T1000 (cell line): ENCODE data around the gene CAMK2B.

Experiments
- DNase-seq: peaks from one replicate; lab custom pipeline; 2025; ENCODE audit warnings: mixed read lengths; lab: John Stamatoyannopoulos, UW

The CAMK2B gene

DNA sequence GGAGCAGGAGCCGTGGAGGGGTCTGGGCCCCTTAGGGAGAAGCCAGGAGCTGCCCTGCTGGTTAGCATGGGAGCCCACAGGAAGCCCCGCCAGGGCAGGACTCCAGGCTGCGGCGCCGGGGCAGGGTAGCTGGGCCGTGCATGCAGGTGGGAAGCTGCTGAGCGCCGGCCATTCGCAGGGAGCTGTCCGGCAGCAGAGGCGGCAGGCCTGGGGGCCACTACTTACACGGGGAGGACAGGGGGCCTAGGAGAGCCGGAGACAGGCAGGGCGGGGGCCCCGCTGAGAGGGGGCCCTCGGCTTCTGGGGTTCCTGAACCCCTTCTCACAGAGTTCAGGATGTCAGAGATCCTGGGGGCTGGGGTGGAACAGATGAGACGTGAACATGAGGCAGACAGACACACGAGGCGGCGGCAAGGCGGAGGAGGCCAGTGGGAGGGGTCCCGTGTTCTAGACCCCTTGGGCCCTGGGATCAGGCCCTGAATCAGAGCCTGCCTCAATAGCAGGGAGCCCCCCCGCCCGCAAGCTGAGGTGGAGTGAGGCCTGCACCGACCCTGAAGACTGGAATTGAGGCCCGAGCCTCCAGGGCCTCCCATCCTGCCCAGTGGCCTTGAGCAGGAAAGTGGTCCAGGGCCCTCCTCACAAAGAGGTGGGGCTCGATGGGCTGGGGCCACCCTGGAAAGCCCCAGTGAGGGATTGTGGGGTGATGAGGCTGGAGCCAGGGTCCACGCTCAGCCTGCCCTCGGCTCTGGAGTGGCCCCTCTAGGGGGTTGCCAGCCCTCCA, 96.6 kb downstream of the CAMK2B start:
- DNase-seq = no peak

DNA sequence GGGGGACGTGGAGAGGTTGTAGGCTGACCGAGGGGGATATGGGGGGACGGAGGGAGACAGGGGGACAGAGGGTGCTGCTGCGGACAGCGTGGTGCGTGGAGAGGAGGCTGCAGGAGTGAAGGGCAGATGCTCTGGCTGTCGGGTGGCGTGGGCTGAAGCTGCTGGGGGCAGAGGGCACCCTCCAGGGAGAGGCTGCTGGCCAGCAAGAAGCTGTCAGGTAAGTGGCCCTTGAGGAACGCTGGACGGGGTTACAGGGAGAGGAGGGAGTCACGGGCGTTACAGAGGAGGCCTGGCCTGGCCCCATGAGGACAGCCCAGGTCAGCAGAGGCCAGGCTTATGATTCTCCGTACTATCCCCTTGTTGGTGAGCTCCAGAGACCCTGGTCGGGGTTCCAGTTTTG, 97.5 kb downstream of the CAMK2B start:
- no peak for DNase-seq

DNA sequence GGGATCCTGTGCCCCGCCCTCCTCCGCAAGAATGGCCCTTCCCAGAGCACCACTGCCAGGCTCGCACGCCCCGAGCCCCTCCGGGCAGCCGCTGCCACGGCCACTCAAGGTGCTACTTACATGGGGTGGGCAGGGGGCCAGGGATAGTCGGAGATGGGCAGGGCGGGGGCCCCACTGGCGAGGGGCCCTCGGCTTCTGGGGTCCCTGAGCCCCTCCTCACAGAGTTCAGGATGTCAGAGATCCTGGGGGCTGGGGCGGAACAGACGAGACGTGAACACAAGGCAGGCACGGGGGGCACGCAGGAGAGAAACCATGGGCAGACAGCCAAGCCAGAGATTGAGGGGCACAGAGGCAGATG, 99.0 kb downstream of the CAMK2B start:
- no peak for DNase-seq

DNA sequence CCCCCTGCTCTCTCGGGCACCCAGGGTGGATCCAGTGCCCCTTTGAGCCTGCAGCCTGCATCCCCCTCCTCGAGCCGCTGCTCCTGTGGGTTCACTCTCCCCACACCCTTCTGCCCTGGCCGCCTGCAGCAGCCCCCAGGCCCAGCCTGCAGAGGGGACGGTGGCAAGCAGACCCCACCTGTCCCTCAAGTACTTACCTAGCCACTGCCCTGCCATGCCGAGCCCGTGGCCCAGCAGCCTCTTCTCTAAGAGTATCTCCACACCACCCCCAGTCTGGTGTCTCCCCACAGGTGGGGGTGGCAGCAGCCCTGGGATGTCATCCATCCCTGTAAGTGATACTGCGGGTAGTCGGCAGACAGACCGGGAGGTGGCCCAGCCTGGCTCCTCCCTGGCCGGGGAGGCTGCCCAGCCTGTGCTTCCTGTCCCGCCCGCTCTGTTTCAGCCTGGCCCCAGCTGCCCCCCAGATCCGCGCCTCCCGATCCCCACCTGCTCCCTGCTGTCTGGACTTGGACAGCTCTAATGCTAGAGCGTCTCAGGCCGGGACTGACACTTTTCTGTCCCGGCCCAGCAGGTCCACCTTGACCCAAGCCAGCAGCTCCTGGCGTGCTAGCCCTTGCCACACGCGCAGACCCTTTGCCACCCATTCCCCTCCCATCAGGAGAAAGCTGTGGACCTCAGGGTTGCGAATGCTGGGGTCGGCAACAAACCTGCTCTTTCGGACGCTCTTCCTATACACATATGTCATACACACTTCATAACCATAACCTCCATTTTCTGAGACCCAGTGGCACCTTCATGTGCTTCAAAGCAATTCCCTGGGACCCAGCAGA, 99.6 kb downstream of the CAMK2B start:
- no peak for DNase-seq

DNA sequence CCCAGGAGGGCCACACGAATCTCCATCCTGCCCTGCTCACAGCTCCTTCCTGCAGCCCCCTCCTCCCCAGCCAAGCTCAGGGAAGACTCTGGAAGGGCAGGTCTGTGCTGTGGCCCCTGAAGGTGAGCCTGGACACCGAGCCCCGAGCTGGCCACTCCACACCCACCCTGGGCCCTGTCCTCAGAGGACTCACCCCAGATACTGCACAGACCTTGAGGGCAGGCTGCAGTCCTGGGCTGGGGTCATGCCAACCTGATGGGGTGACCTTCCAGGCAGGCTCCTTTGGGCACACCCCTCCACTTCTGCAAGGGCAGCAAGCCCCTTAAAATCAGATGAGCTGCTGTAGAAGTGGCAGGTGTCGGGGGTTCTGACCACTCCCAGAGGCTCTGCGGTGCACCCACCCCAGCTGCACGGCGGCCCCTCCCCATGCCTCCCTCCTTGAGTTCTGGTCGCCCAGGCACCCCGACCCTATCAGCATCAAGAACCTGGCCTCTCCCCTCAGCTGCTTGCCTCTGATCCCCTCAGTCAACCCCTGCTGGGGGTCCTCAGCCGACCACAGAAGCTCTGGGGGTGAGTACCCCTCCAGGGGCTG, 100.3 kb downstream of the CAMK2B start:
- DNase-seq = no peak

DNA sequence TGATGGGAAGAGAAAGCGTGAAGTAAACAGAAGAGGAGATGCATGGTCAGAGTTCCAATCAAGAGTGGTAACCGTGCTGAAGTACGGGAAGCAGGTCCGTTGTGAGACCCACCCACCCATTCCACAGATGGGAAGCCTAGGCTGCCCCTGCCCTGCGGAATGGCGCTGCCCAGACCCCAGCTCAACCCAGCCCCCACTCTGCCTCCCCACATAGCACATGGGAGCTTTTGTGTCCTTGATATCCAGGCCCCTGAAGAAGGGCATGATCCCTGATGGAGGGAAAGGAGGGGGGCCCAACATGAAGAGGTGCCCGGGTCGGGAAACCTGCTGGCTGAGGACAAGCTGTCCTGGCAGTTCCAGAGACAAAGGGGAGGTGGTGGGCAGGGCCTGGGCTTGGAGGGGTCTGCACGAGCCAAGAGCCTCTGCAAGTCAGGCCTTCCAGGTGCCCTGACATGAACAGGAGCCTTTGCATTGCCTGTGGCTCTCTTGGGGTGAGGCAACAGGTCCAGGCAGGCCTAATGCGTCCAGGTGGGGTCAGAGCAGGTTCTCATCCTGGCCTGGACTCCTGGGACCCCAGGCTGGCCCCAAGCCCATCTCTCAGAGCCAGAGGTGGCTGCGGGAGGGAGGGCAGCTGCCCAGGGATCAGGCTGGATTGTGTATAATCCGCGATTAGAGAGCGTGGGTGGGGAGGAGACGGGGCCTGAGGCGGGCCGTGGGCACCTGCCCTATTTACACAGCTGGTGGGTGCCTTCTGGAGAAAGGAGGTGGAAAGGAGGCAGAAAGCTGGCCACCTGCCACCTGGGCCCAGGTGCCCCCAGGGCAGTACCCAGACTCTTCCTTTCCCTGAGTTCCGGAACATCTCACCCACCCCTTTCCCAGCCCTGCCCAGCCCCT, 101.1 kb downstream of the CAMK2B start:
- no peak for DNase-seq

DNA sequence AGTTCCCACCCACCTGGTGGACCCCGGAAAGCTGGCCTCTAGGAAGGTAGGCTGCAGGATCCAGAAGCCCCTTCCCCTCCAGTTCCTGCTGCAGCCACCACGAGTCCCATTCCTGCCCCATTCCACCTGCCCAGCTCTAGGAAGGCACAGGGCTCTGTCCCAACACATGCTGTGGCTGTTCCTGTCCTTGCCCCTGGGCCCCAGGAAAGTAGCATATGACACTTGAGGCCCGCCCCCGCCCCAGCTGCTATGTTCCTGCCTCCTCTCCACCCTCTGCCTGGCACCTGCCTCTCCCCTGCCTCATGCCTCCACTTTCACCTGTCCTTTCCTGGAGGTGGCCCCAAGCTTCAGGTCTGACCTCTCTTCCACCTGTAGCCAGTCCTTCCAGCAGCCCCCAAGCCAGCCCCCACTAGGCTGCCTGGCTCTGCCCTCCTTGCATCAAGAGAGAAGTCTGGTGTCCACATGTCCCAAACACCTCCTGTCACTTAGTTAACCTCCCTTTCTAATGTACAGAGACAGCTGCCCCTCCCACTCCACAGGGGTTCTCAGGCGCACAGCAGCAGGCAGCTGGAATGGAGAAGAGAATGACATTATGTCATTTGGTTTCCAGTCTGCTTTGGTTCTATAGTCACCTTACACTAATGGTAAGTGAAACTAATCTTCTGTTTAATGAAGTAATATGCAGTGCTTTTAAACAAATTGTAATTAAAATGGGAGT, 101.9 kb downstream of the CAMK2B start:
- no peak for DNase-seq

DNA sequence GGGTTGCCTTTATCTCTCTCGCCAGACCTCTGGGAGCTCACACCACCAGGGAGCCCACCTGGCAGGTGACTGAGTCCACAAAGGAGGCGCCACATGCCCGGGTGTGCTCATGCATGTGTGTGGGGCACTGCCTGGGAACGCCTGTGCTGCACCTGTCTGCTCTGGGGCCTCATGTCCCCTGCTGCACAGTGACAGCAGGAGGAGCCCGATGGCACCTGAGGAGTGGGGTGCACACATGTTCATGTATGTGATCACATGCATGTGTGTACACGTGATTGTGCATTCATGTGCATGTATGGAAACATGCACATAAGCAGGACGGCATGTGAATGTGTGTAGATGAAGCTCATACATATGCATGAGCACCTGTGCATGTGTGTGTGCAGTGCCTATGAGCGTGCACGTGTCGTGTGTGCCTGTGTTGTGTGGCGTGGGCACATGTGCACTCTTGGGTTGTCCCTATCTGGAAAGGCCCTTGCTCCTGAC, 102.6 kb downstream of the CAMK2B start:
- DNase-seq = no peak

DNA sequence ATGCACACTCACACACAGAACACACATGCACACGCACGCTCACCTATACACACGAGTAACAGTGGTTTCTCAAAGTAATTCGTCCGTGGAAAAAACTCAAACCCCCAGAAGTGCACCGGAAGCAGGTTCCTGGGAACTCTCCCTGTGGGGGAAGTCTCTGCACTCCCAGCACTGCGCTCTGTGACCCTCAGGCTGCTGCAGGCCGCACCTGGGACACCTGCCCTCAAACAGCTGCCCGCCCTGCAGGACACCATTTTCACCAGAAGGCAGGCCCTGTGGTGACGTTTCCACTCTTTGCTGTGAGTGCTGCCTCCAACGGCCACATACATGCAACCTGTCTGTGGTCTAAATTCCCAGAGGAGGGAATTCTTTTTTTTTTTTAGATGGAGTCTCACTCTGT, 103.3 kb downstream of the CAMK2B start:
- DNase-seq = no peak

DNA sequence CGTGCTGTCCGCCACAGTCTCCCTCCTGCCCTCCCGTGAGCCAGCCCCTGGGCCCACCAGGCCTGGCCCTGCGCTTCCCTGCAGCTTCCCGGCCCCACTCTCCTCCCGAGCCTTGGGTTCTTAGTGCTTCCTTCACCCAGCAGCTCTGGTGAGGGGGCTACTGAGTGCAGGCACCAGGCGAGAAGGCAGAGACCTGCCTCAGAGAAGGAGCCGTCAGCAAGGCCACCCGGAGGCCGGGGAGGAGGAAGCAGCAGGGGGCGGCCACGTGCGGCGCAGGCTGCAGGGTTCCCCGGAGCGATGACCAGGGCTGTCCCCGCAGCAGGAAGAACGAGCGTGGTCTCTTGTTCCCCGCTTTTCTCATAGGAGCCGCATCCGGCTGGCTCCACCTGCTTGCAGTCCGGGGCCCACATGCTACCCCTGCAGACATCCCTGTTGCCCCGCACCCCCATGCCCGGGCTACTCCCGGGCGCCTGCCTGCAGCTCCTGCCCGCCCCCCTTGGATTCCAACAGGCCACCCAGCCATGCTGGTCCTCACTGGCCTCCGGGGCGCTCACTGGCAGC, 104.1 kb downstream of the CAMK2B start:
- no peak for DNase-seq

DNA sequence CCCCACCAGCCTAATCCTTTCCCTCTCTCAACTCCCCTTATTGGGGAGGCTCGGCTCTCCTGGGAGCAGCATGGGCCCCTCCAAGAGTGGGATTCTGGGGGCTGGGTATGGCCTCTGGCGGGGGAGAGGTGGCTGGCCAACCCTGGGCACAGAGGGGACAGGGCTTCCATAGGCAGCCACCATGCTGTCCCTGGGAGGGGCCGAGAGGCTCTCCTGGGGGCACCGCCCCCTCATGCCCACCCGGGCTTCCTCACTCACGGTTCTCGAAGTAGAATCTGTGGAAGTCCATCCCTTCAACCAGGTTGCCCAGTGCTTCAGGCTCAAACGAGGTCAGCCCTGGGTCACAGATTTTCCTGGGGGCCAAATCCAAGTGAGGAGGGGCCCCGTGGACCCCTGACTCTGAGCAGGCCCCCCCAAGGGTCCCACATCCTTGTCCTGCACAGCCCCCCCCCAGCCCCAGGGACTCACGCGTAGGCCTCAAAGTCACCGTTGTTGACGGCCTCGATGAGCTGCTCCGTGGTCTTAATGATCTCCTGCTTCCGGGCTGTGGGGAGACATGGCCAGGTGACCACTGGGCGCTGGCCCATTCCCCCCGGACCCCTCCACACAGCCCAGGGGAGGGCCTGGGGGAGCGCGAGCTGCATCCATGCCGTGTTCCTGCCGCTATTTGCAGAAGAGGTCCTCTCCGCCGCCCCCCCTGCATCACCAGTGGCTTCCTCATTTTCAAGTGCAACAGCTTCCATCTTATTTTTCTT, 104.9 kb downstream of the CAMK2B start:
- DNase-seq = no peak

DNA sequence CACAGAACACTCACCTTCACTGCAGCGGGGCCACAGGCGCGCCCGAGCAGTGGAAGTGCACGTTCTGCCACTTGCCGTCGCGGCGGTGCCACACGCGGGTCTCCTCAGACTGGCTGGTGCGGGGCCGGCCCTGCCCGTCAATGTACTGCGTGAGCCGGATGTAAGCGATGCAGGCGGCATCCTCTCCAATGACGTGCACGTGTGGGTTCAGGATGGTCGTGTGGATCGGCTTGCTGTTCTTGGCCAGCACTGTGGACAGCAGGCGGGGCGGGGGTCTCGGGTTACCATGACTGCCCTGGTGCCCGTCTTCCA, 105.4 kb downstream of the CAMK2B start:
- DNase-seq = no peak

DNA sequence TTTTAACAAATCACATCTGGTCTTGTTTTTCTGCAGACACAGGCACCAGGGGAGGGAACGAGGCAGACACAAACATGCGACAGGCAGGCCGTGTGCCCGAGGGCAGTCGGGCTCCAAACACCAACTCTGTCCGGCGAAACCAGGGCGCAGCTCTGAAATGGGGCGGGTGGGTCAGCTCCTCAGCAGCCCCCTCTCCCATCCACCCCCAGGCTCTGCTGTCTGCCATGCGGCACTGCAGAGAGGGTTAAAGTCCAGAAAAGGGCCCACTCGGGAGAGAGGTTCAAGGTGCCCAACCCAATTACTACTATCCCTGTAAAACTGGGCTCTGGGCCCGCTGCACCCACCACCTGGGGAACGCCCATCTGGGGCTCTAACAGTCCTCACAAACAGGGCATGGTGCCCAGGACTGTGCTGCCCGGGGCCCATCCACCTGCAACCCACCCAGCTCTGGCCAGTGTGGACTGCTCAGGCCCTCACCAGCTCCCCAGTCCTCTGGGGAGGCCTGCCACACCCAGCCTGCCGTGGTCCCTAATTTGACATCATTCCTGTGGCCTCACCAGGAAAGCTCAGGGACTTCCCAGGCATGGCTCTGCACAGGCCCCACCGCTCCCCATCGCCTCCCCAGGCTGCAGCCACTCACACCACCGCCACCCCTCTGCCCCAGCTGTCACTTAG, 105.9 kb downstream of the CAMK2B start:
- no peak for DNase-seq

DNA sequence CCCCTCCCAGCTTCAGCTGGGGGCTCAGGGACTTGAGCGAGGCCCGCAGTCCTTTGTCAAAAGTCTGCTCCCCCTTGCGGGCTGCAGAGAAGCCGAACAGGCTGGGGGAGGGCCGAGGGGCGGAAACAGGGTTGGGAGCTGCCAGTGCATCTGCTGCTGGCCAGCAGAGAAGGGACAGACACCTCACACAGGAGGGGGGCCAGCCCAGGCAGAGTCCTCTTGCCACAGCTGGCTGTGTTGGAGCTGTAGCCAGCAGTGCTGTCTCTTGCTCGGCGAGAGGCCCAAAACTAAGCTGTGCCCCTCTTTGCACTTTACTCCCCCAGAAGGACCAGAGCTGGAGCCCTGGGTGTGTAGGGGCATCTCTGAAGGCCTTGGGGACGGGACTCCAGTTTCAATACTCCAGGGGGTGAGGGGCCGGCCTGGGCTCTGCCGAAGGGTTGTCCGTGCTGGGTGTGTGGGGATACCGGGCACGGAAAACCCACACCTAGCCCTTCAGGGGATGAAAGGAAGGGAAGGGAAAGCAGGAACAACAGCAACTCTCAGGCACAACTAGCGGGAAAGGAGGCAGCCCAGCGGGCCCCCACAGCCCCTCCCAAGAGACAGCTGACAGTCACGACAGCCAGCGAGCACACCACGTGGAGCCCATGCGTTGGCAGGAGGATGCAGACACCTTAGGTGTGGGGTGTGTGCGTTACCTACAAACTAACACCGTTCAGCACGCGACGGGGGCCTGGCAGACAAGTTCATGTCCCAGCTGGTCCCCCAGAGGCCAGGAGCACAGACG, 106.8 kb downstream of the CAMK2B start:
- DNase-seq = no peak

DNA sequence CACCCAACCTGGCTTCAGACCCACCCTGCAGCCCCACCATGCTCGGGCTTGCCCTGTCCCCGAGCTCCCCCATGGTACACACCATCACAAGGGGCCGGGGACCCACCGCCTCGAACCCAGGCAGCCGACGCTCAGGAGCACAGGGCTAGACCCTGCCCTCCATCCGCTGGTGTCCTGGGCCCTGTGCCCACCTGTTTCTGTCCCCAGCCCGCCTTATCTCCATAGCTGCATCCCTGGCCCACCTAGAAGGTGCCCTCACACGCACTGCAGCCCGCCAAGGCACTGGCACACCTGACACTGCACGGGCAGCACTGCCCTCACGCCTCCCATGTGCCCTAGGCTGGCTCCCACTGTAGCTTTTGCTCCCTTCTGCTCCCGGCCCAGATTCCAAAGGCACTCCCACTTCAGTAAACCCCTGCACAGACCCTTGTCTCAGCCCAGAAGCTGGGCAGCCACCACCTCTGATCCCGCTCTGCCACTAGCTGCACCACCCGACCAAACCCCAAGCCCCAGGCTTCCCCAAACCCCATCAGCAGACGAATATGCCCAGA, 107.5 kb downstream of the CAMK2B start:
- no peak for DNase-seq

DNA sequence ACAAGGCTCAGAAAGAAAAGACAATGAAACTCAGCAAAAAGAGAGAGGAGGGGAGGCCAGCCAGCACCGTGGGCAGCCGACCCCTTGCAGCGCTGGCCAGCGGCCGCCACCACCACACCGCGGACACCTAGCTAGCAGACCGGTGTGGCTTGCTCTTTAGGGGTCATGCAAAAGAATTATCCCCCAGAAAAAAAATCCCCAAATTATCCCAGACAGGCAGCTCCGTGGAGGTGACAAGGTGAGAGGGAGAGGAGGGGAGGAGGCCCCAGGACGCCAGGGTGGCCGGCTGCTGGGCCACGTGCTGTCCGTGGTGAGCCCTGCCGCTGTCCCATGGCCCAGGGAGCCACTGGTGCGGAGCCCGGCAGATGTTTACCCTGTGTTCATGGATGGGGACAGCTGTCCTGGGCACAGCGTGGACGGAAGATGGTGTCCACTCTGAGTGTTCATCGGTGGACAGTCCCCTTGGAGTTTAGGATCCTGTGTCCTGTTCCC, 108.1 kb downstream of the CAMK2B start:
- DNase-seq = no peak

DNA sequence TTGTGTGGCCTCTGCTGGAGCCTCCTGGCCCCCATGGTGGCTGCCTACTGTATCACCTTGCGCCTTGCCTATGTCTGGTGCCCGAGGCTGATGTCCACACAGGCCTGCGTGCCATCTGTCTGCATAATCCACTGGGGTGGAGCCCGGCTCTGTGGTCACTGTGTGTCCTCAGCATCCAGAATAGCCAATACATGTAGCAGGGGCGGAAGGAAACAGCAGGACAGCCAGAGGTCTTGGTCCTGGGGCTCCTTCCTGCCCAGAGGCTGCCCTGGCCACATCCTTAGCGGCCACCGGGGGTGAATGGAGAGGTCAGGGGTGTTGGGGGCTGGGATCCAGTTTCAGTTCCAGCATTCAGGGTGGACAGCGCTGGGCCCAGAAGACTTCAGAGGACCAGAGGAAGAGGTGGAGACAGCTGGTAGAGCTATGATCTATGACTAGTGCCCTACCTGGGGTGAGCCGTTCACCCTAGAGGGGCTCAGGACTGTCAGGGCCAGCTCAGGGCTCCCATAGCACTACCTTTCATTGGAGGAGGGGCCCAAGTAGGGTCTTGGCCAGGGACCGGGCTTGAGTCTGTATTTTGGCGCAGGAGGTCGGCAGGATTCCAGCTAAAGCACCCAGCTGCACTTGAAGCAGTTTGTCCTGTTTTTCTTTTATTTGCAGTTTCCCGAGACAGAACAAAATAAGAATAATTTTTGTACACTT, 108.7 kb downstream of the CAMK2B start:
- no peak for DNase-seq

DNA sequence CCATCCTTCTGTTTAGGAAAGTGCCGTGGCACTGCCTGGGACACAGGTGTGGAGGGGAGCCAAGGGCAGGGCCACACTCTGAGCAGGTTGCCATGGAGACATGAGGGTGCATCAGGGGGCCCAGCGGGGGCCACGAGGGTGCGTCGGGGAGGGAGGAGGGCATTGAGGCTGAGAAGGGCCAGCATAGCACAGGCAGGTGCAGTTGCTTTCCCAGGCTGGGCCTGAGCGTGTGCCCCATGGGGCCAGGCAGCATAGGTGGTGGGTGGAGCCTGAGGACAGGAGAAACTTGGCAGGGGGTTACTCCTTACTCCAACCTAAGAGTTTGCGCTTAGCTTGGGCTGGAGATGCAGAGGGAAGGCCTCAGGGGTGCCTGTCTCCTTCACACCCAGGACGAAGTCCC, 109.4 kb downstream of the CAMK2B start:
- no peak for DNase-seq
